Right lobe of liver (tissue), 4 donors: ENCODE results near the gene AATK.

Source experiments
- POLR2A ChIP-seq: fragments of 450-650 bp; IDR thresholded peaks from one replicate; pipeline ENCODE4 v1.6.1; 2017; ENCODE audit warnings: antibody characterized with exemption, mild to moderate bottlenecking
- TF ChIP-seq, protein P1 (sequence below), 4 donors: fragments of 200-600 bp in 3 of 4; fragments of 450-650 bp in 1 of 4; IDR thresholded peaks; one replicate each; pipeline versions ENCODE4 v1.5.1 to v1.8.0; 2016 to 2022; ENCODE audit warnings: antibody characterized with exemption in 4 of 4, mild to moderate bottlenecking in 2 of 4
- donor health status: DM: no; HTN: no; CAD: no.
- donor health status: DM: no; HTN: no; CAD: no.
- donor health status: DM: no; HTN: yes; CAD: no.

GRCh38 chr17:81118308-81119221 lies 47.5 kb downstream of the AATK start:
- TF ChIP-seq, protein P1, sequence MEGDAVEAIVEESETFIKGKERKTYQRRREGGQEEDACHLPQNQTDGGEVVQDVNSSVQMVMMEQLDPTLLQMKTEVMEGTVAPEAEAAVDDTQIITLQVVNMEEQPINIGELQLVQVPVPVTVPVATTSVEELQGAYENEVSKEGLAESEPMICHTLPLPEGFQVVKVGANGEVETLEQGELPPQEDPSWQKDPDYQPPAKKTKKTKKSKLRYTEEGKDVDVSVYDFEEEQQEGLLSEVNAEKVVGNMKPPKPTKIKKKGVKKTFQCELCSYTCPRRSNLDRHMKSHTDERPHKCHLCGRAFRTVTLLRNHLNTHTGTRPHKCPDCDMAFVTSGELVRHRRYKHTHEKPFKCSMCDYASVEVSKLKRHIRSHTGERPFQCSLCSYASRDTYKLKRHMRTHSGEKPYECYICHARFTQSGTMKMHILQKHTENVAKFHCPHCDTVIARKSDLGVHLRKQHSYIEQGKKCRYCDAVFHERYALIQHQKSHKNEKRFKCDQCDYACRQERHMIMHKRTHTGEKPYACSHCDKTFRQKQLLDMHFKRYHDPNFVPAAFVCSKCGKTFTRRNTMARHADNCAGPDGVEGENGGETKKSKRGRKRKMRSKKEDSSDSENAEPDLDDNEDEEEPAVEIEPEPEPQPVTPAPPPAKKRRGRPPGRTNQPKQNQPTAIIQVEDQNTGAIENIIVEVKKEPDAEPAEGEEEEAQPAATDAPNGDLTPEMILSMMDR (IDR thresholded peaks at IDR 0.05): no peak
- no peak for TF ChIP-seq POLR2A
